NT2/D1 (cell line): Measurements from ENCODE around the gene FER1L5.

ENCODE experiments used
- SUZ12 ChIP-seq: IDR thresholded peaks from 2 replicates; pipeline ENCODE4 v1.6.1; 2011; ENCODE audit not compliant: insufficient read length, insufficient read depth; ENCODE audit errors: extremely low read depth
- YY1 ChIP-seq: IDR thresholded peaks from 2 replicates; pipeline ENCODE4 v1.6.1; 2011; ENCODE audit not compliant: insufficient read length, insufficient read depth
- ZNF274 ChIP-seq: IDR thresholded peaks from 2 replicates; pipeline ENCODE4 v1.6.1; 2011; ENCODE audit warnings: mild to moderate bottlenecking, low read depth, low read length

DNA sequence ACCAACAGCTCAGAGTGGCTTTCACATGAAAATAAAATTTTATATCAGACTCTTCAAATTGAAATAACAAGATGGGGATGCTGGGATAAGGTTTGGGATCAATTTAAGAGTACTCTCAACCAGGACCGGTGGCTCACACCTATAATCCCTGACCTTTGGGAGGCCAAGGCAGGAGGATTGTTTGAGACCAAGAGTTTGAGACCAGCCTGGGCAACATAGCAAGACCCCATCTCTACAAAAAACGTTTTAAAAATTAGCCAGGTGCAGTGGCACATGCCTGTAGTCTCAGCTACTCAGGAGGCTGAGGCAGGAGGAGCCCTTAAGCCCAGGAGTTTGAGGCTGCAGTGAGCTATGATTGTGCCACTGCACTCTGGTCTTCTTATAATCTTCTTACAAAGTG is 94.7 kb downstream of the FER1L5 start:
- TF ChIP-seq YY1 (no peak), SUZ12 (no peak), ZNF274 (no peak)
